DMS53 treated with DMSO at 0.1 percent for 48 hours (cell line): ENCODE measurements around the gene OR10A7.
"Not testable (repeated sequence)": the region's sequence is repeated elsewhere in the genome, so short reads cannot be mapped to it uniquely, and the experiment has no call there.

Source experiments
- DNase-seq: peaks from one replicate; lab custom pipeline; 2025; ENCODE audit not compliant: unreplicated experiment; lab: John Stamatoyannopoulos, UW

Gene OR10A7

GRCh38 chr12:55220725-55221124 lies at the start of gene OR10A7:
TSS of gene OR10A7 (plus strand) at chr12:55221025. CDS start at chr12:55221025, 0 bp downstream.
- no peak for DNase-seq

GRCh38 chr12:55171445-55171844 lies 49.4 kb upstream of the OR10A7 start:
- DNase-seq: no peak

- not testable (repeated sequence) for DNase-seq
Observed at GRCh38 chr12:55171846-55172245, 49.0 kb upstream of the OR10A7 start.

GRCh38 chr12:55172686-55173085 lies 48.1 kb upstream of the OR10A7 start:
- no peak for DNase-seq

- DNase-seq: no peak
Observed at GRCh38 chr12:55173456-55173855, 47.4 kb upstream of the OR10A7 start.

- DNase-seq: no peak
Observed at GRCh38 chr12:55188573-55188972, 32.3 kb upstream of the OR10A7 start.

- DNase-seq: peak; percentile 81
Observed at GRCh38 chr12:55188974-55189556, 31.8 kb upstream of the OR10A7 start.

- no peak for DNase-seq
Observed at GRCh38 chr12:55194382-55194781, 26.4 kb upstream of the OR10A7 start.

GRCh38 chr12:55226523-55226922 lies 5.7 kb downstream of the OR10A7 start:
- no peak for DNase-seq

- DNase-seq: no peak
Observed at GRCh38 chr12:55227643-55228042, 6.8 kb downstream of the OR10A7 start.

- DNase-seq: no peak
Observed at GRCh38 chr12:55244309-55244708, 23.5 kb downstream of the OR10A7 start, which contains the start of gene OR6C74. TSS of gene OR6C74 (plus strand) at chr12:55244609. CDS start at chr12:55247288, 2,679 bp downstream.

- no peak for DNase-seq
Observed at GRCh38 chr12:55246159-55246558, 25.3 kb downstream of the OR10A7 start.

- no peak for DNase-seq
Observed at GRCh38 chr12:55250944-55251343, 30.1 kb downstream of the OR10A7 start.

GRCh38 chr12:55253281-55253680 lies 32.5 kb downstream of the OR10A7 start:
- DNase-seq: no peak

GRCh38 chr12:55256831-55257230 lies 36.0 kb downstream of the OR10A7 start:
- DNase-seq: no peak

- DNase-seq: no peak
Observed at GRCh38 chr12:55258303-55258702, 37.5 kb downstream of the OR10A7 start.
